Sigmoid colon (tissue), 7 donors: Measurements from ENCODE around the gene GMIP. TPM values are rescaled to one million over a fixed set of nuclear protein-coding genes. Genes with fewer than 3 reads are reported as not detected.

Experiments
- DNase-seq: peaks from one replicate; pipeline ENCODE4 v3.0.0-alpha.2; 2019
- H3K27ac ChIP-seq, 4 donors: fragments of 200-600 bp; sonication (generic); one replicate each; pipeline ENCODE4 v1.5.1; 2016 to 2019; ENCODE audit warnings: mild to moderate bottlenecking in 1 of 4
- H3K27me3 ChIP-seq, 3 donors: fragments of 200-600 bp; sonication (generic); one replicate each; pipeline ENCODE4 v1.5.1; 2019; ENCODE audit warnings: mild to moderate bottlenecking in 1 of 3
- H3K36me3 ChIP-seq, 4 donors: fragments of 200-600 bp; sonication (generic); one replicate each; pipeline ENCODE4 v1.5.1; 2016 to 2019
- H3K4me1 ChIP-seq, 4 donors: fragments of 200-600 bp; sonication (generic); one replicate each; pipeline ENCODE4 v1.5.1; 2017 to 2019
- H3K4me3 ChIP-seq, 4 donors: fragments of 200-600 bp; sonication (generic); one replicate each; pipeline ENCODE4 v1.5.1; 2017 to 2019; ENCODE audit warnings: mild to moderate bottlenecking in 2 of 4, moderate library complexity in 1 of 4
- H3K9me3 ChIP-seq, 4 donors: fragments of 200-600 bp in 3 of 4; sonication (generic) in 3 of 4; one replicate each; pipeline versions ENCODE4 v1.5.1 to v1.6.1; 2013 to 2019
- CTCF ChIP-seq, 4 experiments: fragments of 450-650 bp in 3 of 4; fragments of 200-600 bp in 1 of 4; IDR thresholded peaks; one replicate each; pipeline ENCODE4 v1.5.1; 2016 to 2019; ENCODE audit warnings: antibody characterized with exemption in 4 of 4, mild to moderate bottlenecking in 3 of 4, moderate library complexity in 2 of 4
- EP300 ChIP-seq, 4 donors: sonication (generic); formaldehyde crosslinking; IDR thresholded peaks; one replicate each; pipeline ENCODE4 v1.6.1; 2017; ENCODE audit warnings: antibody characterized with exemption in 4 of 4
- POLR2A ChIP-seq, 2 donors: fragments of 450-650 bp; IDR thresholded peaks; one replicate each; pipeline ENCODE4 v1.6.1; 2016; ENCODE audit warnings: antibody characterized with exemption in 2 of 2, mild to moderate bottlenecking in 2 of 2, moderate library complexity in 2 of 2
- POLR2AphosphoS5 ChIP-seq, 4 donors: sonication (generic); formaldehyde crosslinking; IDR thresholded peaks; one replicate each; pipeline ENCODE4 v1.6.1; 2017; ENCODE audit warnings: antibody characterized with exemption in 4 of 4
- WGBS, 2 donors: extraction: QIAGEN DNeasy Blood & Tissue Kit; methylation state at CpG; one replicate each; pipeline ENCODE4 v1.1.7; 2013; 5-methylcytosine and 5-hydroxymethylcytosine counted together
- intact Hi-C: fragments of 100-400 bp; cut with DNase I; formaldehyde crosslinking; loops from one replicate; pipeline ENCODE4 v1.15.1; 2023
- polyA plus RNA-seq, 3 donors: library from polyadenylated mRNA; stranded (reverse); fragments of 200-250 nt; gene quantifications; one replicate each; pipeline ENCODE4 v1.2.3, GENCODE V29; 2013
- total RNA-seq, 4 donors: library from RNA; depleted of rRNA; stranded (reverse); fragments of >200 nt; gene quantifications; one replicate each; pipeline ENCODE4 v1.1.0, GENCODE V29; 2016
- donor health status: healthy with polysubstance abuse.
- donor health status: Bipolar disorder and iron deficiency.
- donor health status: healthy.

The GMIP gene
- total and polyA plus RNA-seq, 7 donors = 5.0 to 37.0 (median 9.1) TPM

GRCh38 chr19:19661141-19661674 lies 17.8 kb upstream of the GMIP start:
- Histone ChIP-seq H3K4me3 (no peak overlapping the region), H3K27me3 (no peaks in the 10 kb centered on the region), H3K27ac (no peak overlapping the region), H3K9me3 (no peaks in the 10 kb centered on the region), H3K36me3 (peaks cover 8 to 41% (median 31%) of the 10 kb centered on the region in 4 donors), H3K4me1 (peaks cover 0 to 26% (median 22%) of the 10 kb centered on the region in 4 donors)
- 91 to 92% methylated on average over 10 of the region's 10 CpGs for WGBS, 2 donors
- no peak for TF ChIP-seq EP300 (IDR thresholded peaks at IDR 0.05)
- no peak for TF ChIP-seq CTCF (IDR thresholded peaks at IDR 0.05)
- intact Hi-C loops = loop anchor here (5.0 to 10.0 kb wide), 4 partner anchors 129 to 596 kb away; partner anchors contain the start of genes GATAD2A, SLC25A42 and ZNF682
- peak; percentile 40 for DNase-seq

GRCh38 chr19:19659646-19660245 lies 16.3 kb upstream of the GMIP start:
- Histone ChIP-seq H3K27ac (no peak overlapping the region), H3K27me3 (no peaks in the 10 kb centered on the region), H3K36me3 (peaks cover 22 to 56% (median 45%) of the 10 kb centered on the region in 4 donors), H3K4me3 (no peak overlapping the region), H3K9me3 (no peaks in the 10 kb centered on the region), H3K4me1 (peaks cover 0 to 26% (median 22%) of the 10 kb centered on the region in 4 donors)
- intact Hi-C loops = loop anchor here (5.0 to 10.0 kb wide), 4 partner anchors 127 to 595 kb away; partner anchors contain the start of genes GATAD2A, SLC25A42 and ZNF682
- DNase-seq = peak; percentile 37
- TF ChIP-seq POLR2AphosphoS5 (IDR thresholded peaks at IDR 0.05) (no peak), POLR2A (IDR thresholded peaks at IDR 0.05) (no peak), EP300 (IDR thresholded peaks at IDR 0.05) (no peak), CTCF (IDR thresholded peaks at IDR 0.05) (no peak)
- 89 to 92% methylated on average over 17 of the region's 17 CpGs for WGBS, 2 donors

- H3K27ac ChIP-seq = no peak overlapping the region
- TF ChIP-seq EP300 (IDR thresholded peaks at IDR 0.05) (no peak), CTCF (IDR thresholded peaks at IDR 0.05) (no peak), POLR2A (IDR thresholded peaks at IDR 0.05) (no peak), POLR2AphosphoS5 (IDR thresholded peaks at IDR 0.05) (no peak)
- H3K27me3 ChIP-seq = no peaks in the 10 kb centered on the region
- DNase-seq = no peak
- H3K36me3 ChIP-seq = peaks cover 45 to 79% (median 69%) of the 10 kb centered on the region in 4 donors
- no peaks in the 10 kb centered on the region for H3K9me3 ChIP-seq
- 86 to 87% methylated on average over 10 of the region's 10 CpGs for WGBS, 2 donors
- peaks cover 0 to 16% (median 14%) of the 10 kb centered on the region in 4 donors for H3K4me1 ChIP-seq
- intact Hi-C loops = no loop called here
- no peak overlapping the region for H3K4me3 ChIP-seq
Measured at GRCh38 chr19:19657397-19657783, 13.9 kb upstream of the GMIP start.

- H3K36me3 ChIP-seq = peaks cover 45 to 86% (median 75%) of the 10 kb centered on the region in 4 donors
- no peak for DNase-seq
- intact Hi-C loops = no loop called here
Measured at GRCh38 chr19:19656451-19657396, 13.3 kb upstream of the GMIP start.

More at GRCh38 chr19:19656451-19657396, 13.3 kb upstream of the GMIP start:
- Histone ChIP-seq H3K9me3 (no peaks in the 10 kb centered on the region), H3K27ac (no peak overlapping the region), H3K27me3 (no peaks in the 10 kb centered on the region), H3K4me1 (peaks cover 0 to 9% (median 8%) of the 10 kb centered on the region in 4 donors), H3K4me3 (no peak overlapping the region)
- 96% methylated on average over 33 of the region's 33 CpGs for WGBS, 2 donors
- no peak for TF ChIP-seq POLR2A (IDR thresholded peaks at IDR 0.05)
- TF ChIP-seq EP300 (IDR thresholded peaks at IDR 0.05) = no peak
- no peak for TF ChIP-seq POLR2AphosphoS5 (IDR thresholded peaks at IDR 0.05)
- TF ChIP-seq CTCF (IDR thresholded peaks at IDR 0.05) = no peak
